OCI-LY7 (cell line): ENCODE results near the gene SIPA1L3.

ENCODE experiments used
- EZH2phosphoT487 ChIP-seq: fragments of 200-600 bp; sonication (generic); IDR thresholded peaks from 2 replicates; pipeline ENCODE4 v1.6.1; 2018; ENCODE audit warnings: low read depth, borderline replicate concordance, mild to moderate bottlenecking, mixed run types, antibody characterized with exemption, low read length, moderate library complexity, mixed read lengths
- TF ChIP-seq, protein P1 (sequence below): fragments of 200-600 bp; sonication (generic); conservative IDR thresholded peaks from 2 replicates; pipeline ENCODE4 v1.5.1; 2014; ENCODE audit warnings: mild to moderate bottlenecking, antibody characterized with exemption, low read length, moderate library complexity, mixed read lengths

DNA sequence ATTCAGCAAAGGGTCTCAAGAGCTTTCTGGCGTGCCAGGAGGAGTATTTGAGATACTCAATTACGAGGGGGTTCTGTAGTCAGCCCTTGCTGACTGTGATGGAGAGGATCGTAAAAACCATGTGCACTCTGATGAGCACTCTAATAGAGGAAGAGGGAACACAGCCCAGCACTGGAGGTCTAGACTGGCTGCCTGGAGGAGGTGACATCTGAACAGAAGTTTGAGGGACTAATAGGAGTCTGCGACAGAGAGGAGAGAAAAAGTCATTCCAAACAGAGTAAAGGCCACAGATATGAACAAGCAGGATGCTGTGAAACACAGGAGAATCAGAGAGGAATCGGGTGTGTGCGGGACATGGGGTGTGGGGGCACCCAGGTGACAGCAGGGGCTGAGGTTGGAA lies 237.7 kb downstream of the SIPA1L3 start:
- TF ChIP-seq, protein P1, sequence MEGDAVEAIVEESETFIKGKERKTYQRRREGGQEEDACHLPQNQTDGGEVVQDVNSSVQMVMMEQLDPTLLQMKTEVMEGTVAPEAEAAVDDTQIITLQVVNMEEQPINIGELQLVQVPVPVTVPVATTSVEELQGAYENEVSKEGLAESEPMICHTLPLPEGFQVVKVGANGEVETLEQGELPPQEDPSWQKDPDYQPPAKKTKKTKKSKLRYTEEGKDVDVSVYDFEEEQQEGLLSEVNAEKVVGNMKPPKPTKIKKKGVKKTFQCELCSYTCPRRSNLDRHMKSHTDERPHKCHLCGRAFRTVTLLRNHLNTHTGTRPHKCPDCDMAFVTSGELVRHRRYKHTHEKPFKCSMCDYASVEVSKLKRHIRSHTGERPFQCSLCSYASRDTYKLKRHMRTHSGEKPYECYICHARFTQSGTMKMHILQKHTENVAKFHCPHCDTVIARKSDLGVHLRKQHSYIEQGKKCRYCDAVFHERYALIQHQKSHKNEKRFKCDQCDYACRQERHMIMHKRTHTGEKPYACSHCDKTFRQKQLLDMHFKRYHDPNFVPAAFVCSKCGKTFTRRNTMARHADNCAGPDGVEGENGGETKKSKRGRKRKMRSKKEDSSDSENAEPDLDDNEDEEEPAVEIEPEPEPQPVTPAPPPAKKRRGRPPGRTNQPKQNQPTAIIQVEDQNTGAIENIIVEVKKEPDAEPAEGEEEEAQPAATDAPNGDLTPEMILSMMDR: no peak
- no peak for TF ChIP-seq EZH2phosphoT487
